WTC11 (cell line): ENCODE measurements around the gene PLEKHF1. TPM values are rescaled to one million over a fixed set of nuclear protein-coding genes. Genes with fewer than 3 reads are reported as not detected.

ENCODE experiments used
- ATAC-seq: fragments of 200-7000 bp; cut with Tn5 transposase; 2 replicates; pipeline ENCODE4 v1.10.0; 2021; ENCODE audit warnings: mild to moderate bottlenecking, moderate library complexity
- CTCF ChIA-PET: fragments of 300-600 bp; sonication (Branson Sonifier 250); formaldehyde crosslinking; loops from one replicate; lab custom pipeline; 2021; ENCODE audit warnings: antibody characterized with exemption; lab: Charles Lee
- POLR2A ChIA-PET: fragments of 350-600 bp; sonication (Branson Sonifier 250); formaldehyde crosslinking; loops from one replicate; lab custom pipeline; 2021; ENCODE audit warnings: antibody characterized with exemption; lab: Charles Lee
- DNase-seq: peaks from one replicate; pipeline ENCODE4 v3.0.0; 2021; ENCODE audit warnings: low spot score
- H3K27ac Mint-ChIP-seq: 2 replicates; pipeline ENCODE4 v1.8.0; 2021; ENCODE audit warnings: mixed read lengths
- H3K27me3 Mint-ChIP-seq: 2 replicates; pipeline ENCODE4 v1.8.0; 2021; ENCODE audit warnings: low read depth, mild to moderate bottlenecking, moderate library complexity, mixed read lengths
- H3K36me3 Mint-ChIP-seq: 2 replicates; pipeline ENCODE4 v1.8.0; 2021; ENCODE audit warnings: mixed read lengths
- H3K4me1 Mint-ChIP-seq: 2 replicates; pipeline ENCODE4 v1.8.0; 2022; ENCODE audit warnings: mixed read lengths
- H3K4me3 Mint-ChIP-seq: 2 replicates; pipeline ENCODE4 v1.8.0; 2021; ENCODE audit warnings: mild to moderate bottlenecking, moderate library complexity, mixed read lengths
- H3K9me3 Mint-ChIP-seq: 2 replicates; pipeline ENCODE4 v1.8.0; 2021; ENCODE audit warnings: mixed read lengths
- NFE2L1 ChIP-seq: sonication (generic); formaldehyde crosslinking; IDR thresholded peaks from 2 replicates; pipeline ENCODE4 v1.8.1; 2023; ENCODE audit warnings: missing genetic modification reagents
- RELA ChIP-seq: sonication (generic); formaldehyde crosslinking; IDR thresholded peaks from 2 replicates; pipeline ENCODE4 v1.8.1; 2022; ENCODE audit warnings: missing genetic modification reagents, mild to moderate bottlenecking, borderline replicate concordance
- SOX15 ChIP-seq: fragments of 250-450 bp; sonication (Bioruptor Pico); IDR thresholded peaks from 2 replicates; pipeline ENCODE4 v1.9.0; 2021; ENCODE audit warnings: mild to moderate bottlenecking
- SP1 ChIP-seq: sonication (generic); formaldehyde crosslinking; conservative IDR thresholded peaks from 2 replicates; pipeline ENCODE4 v1.8.1; 2022; ENCODE audit warnings: missing genetic modification reagents
- TEAD1 ChIP-seq: sonication (generic); formaldehyde crosslinking; IDR thresholded peaks from 2 replicates; pipeline ENCODE4 v1.8.0; 2022; ENCODE audit warnings: mild to moderate bottlenecking, missing genetic modification reagents
- ZNF423 ChIP-seq: fragments of 250-450 bp; sonication (Bioruptor Pico); IDR thresholded peaks from 2 replicates; pipeline ENCODE4 v2.1.2; 2022; ENCODE audit warnings: mild to moderate bottlenecking, moderate library complexity
- total RNA-seq: library from RNA; stranded (reverse); gene quantifications from 3 replicates; pipeline ENCODE4 v1.2.3, GENCODE V29; 2021
- TF ChIP-seq, protein P1 (sequence below): sonication (generic); formaldehyde crosslinking; IDR thresholded peaks from 2 replicates; pipeline ENCODE4 v1.8.0; 2022; ENCODE audit warnings: mild to moderate bottlenecking, missing genetic modification reagents
- TF ChIP-seq, protein P2 (sequence below): sonication (generic); formaldehyde crosslinking; IDR thresholded peaks from 2 replicates; pipeline ENCODE4 v1.8.1; 2023; ENCODE audit warnings: mild to moderate bottlenecking, missing genetic modification reagents
- TF ChIP-seq, protein P3 (sequence below): fragments of 250-450 bp; sonication (Bioruptor Pico); IDR thresholded peaks from 2 replicates; pipeline ENCODE4 v1.9.0; 2021; ENCODE audit warnings: moderate library complexity, mild to moderate bottlenecking, inconsistent platforms, borderline replicate concordance
- TF ChIP-seq, protein P4 (sequence below): fragments of 250-450 bp; sonication (Bioruptor Pico); conservative IDR thresholded peaks from 2 replicates; pipeline ENCODE4 v1.9.0; 2021; ENCODE audit warnings: mild to moderate bottlenecking
- TF ChIP-seq, protein P5 (sequence below): sonication (generic); formaldehyde crosslinking; IDR thresholded peaks from 2 replicates; pipeline ENCODE4 v1.8.0; 2022; ENCODE audit warnings: missing genetic modification reagents
- TF ChIP-seq, protein P6 (sequence below): sonication (generic); formaldehyde crosslinking; IDR thresholded peaks from 2 replicates; pipeline ENCODE4 v1.8.0; 2023; ENCODE audit warnings: missing genetic modification reagents
- TF ChIP-seq, protein P7 (sequence below): sonication (generic); formaldehyde crosslinking; IDR thresholded peaks from 2 replicates; pipeline ENCODE4 v1.8.0; 2022; ENCODE audit warnings: mild to moderate bottlenecking, missing genetic modification reagents
- TF ChIP-seq, protein P8 (sequence below): sonication (generic); formaldehyde crosslinking; IDR thresholded peaks from 2 replicates; pipeline ENCODE4 v1.8.1; 2022; ENCODE audit warnings: mild to moderate bottlenecking, moderate library complexity, missing genetic modification reagents
- TF ChIP-seq, protein P9 (sequence below): fragments of 250-450 bp; sonication (Bioruptor Pico); IDR thresholded peaks from 2 replicates; pipeline ENCODE4 v1.9.0; 2021; ENCODE audit warnings: mild to moderate bottlenecking, borderline replicate concordance
- TF ChIP-seq, protein P10 (sequence below): sonication (generic); formaldehyde crosslinking; IDR thresholded peaks from 2 replicates; pipeline ENCODE4 v1.8.1; 2023; ENCODE audit warnings: mild to moderate bottlenecking, missing genetic modification reagents, moderate library complexity

Gene PLEKHF1
- total RNA-seq, 1 experiment from 2014 or later: 17.9 TPM

DNA sequence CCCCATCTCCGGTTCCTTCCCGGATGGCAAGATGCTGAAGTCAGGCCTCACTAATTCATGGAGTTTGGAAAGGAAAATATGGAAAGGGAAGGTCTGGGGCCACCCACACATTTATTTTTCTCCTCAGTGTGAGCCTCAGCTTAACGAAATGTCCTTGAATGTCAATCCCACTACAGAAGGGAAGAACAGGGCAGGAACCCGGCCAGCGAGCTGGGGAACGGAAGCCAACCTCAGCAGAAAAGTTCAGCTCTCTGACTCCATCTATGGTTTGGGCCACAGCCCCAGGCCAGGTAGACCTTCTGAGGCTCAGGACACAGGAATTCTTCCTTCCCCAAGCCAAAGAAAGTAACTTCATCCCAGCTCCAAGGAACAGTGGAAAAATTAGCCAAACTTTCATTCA lies 41.4 kb downstream of the PLEKHF1 start (continued):
- TF ChIP-seq RELA (CRISPR knock-in tag) (no peak), SOX15 (CRISPR knock-in tag) (no peak)
- TF ChIP-seq, protein P1, sequence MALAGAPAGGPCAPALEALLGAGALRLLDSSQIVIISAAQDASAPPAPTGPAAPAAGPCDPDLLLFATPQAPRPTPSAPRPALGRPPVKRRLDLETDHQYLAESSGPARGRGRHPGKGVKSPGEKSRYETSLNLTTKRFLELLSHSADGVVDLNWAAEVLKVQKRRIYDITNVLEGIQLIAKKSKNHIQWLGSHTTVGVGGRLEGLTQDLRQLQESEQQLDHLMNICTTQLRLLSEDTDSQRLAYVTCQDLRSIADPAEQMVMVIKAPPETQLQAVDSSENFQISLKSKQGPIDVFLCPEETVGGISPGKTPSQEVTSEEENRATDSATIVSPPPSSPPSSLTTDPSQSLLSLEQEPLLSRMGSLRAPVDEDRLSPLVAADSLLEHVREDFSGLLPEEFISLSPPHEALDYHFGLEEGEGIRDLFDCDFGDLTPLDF (CRISPR knock-in tag): no peak
- TF ChIP-seq, protein P2, sequence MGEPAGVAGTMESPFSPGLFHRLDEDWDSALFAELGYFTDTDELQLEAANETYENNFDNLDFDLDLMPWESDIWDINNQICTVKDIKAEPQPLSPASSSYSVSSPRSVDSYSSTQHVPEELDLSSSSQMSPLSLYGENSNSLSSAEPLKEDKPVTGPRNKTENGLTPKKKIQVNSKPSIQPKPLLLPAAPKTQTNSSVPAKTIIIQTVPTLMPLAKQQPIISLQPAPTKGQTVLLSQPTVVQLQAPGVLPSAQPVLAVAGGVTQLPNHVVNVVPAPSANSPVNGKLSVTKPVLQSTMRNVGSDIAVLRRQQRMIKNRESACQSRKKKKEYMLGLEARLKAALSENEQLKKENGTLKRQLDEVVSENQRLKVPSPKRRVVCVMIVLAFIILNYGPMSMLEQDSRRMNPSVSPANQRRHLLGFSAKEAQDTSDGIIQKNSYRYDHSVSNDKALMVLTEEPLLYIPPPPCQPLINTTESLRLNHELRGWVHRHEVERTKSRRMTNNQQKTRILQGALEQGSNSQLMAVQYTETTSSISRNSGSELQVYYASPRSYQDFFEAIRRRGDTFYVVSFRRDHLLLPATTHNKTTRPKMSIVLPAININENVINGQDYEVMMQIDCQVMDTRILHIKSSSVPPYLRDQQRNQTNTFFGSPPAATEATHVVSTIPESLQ (CRISPR knock-in tag): no peak
- TF ChIP-seq, protein P3, sequence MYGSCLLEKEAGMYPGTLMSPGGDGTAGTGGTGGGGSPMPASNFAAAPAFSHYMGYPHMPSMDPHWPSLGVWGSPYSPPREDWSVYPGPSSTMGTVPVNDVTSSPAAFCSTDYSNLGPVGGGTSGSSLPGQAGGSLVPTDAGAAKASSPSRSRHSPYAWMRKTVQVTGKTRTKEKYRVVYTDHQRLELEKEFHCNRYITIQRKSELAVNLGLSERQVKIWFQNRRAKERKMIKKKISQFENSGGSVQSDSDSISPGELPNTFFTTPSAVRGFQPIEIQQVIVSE: no peak
- TF ChIP-seq, protein P4, sequence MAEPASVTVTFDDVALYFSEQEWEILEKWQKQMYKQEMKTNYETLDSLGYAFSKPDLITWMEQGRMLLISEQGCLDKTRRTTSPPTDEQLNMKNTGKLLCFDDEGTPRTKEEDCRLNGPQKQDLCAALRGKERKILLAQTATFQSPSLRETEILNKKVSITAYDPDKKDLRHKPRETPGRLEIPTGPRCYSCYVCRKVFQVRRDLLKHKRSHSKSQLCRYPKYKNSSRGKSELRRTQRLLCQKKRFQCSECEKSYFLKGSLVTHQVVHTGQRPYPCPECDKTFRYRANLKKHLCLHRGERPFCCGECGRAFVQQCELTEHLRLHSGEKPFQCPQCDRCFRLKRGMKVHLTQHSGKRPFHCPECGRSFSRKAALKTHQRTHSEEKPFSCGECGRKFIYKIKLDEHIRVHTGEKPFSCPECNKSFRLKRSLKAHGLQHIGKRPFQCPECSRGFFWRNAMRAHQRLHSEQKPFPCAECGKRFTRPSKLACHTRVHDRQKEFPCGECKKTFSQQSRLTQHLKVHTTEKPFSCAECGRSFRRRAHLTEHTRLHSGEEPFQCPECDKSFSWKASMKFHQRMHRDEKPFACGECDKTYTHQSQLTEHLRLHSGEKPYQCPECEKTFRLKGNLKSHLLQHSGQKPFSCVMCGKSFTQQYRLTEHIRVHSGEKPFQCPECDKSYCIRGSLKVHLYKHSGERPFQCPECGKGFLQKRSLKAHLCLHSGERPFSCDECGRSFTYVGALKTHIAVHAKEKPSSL (CRISPR knock-in tag): no peak

DNA sequence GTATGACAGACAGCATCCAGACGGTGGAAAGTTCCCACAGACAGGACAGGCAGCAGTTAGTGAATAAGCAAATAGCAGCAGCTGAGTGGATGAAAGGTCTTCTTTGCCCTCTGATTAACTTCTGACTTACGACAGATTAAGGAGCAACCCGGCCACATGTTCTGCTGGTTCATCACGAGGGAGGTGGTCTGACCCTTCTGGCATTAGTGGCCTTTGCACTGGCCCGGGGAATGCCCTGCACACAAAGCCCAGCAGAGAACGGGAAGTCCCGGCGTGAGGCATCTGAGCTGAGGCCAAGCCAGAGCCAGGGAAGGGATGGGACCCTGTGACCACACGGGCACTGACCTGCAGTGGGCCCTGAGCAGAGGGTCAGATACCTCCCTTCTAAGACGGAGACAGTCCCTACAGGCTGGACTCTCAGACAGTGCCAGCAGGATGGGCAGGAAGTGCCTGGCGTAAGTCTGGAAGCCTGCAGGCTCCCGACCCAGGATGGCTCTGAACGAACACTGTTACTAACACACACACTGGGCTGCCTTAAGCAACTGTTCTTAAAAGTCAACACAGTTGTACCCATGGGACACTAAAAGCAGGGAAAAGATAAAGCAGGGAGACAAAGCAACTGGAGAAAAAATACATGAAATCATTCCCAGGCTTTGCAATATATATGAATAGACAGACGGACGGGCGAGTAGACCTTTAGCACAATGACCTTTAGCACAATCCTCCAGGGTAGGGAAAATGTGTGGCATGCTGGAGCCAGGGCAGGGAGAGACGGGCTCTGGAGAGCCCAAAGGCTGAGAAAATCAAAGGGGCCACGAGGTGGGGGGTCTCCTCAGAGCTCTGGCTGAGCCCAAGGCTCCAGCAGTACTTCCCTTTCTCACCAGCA lies 43.5 kb downstream of the PLEKHF1 start:
- ChIA-PET POLR2A (no interaction called here), CTCF (interaction anchor here (1.2 to 3.2 kb wide), 2 partner anchors 8 to 15 kb away, joined by 3 to 13 read pairs; no protein-coding TSS in a partner anchor)
- Mint-ChIP-seq H3K36me3 (peaks cover 3% of the 10 kb centered on the region; the same call in 1 of the 2 replicates), H3K4me1 (peaks cover 12% of the 10 kb centered on the region), H3K4me3 (no peak overlapping the region), H3K27ac (no peak overlapping the region), H3K9me3 (no peaks in the 10 kb centered on the region), H3K27me3 (no peaks in the 10 kb centered on the region)
- DNase-seq (no peak), ATAC-seq (no peak)
- TF ChIP-seq, protein P5, sequence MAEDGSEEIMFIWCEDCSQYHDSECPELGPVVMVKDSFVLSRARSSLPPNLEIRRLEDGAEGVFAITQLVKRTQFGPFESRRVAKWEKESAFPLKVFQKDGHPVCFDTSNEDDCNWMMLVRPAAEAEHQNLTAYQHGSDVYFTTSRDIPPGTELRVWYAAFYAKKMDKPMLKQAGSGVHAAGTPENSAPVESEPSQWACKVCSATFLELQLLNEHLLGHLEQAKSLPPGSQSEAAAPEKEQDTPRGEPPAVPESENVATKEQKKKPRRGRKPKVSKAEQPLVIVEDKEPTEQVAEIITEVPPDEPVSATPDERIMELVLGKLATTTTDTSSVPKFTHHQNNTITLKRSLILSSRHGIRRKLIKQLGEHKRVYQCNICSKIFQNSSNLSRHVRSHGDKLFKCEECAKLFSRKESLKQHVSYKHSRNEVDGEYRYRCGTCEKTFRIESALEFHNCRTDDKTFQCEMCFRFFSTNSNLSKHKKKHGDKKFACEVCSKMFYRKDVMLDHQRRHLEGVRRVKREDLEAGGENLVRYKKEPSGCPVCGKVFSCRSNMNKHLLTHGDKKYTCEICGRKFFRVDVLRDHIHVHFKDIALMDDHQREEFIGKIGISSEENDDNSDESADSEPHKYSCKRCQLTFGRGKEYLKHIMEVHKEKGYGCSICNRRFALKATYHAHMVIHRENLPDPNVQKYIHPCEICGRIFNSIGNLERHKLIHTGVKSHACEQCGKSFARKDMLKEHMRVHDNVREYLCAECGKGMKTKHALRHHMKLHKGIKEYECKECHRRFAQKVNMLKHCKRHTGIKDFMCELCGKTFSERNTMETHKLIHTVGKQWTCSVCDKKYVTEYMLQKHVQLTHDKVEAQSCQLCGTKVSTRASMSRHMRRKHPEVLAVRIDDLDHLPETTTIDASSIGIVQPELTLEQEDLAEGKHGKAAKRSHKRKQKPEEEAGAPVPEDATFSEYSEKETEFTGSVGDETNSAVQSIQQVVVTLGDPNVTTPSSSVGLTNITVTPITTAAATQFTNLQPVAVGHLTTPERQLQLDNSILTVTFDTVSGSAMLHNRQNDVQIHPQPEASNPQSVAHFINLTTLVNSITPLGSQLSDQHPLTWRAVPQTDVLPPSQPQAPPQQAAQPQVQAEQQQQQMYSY (CRISPR knock-in tag): no peak
- TF ChIP-seq, protein P6, sequence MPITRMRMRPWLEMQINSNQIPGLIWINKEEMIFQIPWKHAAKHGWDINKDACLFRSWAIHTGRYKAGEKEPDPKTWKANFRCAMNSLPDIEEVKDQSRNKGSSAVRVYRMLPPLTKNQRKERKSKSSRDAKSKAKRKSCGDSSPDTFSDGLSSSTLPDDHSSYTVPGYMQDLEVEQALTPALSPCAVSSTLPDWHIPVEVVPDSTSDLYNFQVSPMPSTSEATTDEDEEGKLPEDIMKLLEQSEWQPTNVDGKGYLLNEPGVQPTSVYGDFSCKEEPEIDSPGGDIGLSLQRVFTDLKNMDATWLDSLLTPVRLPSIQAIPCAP (CRISPR knock-in tag): no peak
- TF ChIP-seq TEAD1 (no peak), SP1 (CRISPR knock-in tag) (no peak), ZNF423 (CRISPR knock-in tag) (no peak), SOX15 (CRISPR knock-in tag) (no peak), NFE2L1 (CRISPR knock-in tag) (no peak)
- TF ChIP-seq, protein P7, sequence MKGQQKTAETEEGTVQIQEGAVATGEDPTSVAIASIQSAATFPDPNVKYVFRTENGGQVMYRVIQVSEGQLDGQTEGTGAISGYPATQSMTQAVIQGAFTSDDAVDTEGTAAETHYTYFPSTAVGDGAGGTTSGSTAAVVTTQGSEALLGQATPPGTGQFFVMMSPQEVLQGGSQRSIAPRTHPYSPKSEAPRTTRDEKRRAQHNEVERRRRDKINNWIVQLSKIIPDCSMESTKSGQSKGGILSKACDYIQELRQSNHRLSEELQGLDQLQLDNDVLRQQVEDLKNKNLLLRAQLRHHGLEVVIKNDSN (CRISPR knock-in tag): no peak
- TF ChIP-seq, protein P8, sequence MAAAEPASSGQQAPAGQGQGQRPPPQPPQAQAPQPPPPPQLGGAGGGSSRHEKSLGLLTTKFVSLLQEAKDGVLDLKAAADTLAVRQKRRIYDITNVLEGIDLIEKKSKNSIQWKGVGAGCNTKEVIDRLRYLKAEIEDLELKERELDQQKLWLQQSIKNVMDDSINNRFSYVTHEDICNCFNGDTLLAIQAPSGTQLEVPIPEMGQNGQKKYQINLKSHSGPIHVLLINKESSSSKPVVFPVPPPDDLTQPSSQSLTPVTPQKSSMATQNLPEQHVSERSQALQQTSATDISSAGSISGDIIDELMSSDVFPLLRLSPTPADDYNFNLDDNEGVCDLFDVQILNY (CRISPR knock-in tag): no peak
- TF ChIP-seq, protein P9, sequence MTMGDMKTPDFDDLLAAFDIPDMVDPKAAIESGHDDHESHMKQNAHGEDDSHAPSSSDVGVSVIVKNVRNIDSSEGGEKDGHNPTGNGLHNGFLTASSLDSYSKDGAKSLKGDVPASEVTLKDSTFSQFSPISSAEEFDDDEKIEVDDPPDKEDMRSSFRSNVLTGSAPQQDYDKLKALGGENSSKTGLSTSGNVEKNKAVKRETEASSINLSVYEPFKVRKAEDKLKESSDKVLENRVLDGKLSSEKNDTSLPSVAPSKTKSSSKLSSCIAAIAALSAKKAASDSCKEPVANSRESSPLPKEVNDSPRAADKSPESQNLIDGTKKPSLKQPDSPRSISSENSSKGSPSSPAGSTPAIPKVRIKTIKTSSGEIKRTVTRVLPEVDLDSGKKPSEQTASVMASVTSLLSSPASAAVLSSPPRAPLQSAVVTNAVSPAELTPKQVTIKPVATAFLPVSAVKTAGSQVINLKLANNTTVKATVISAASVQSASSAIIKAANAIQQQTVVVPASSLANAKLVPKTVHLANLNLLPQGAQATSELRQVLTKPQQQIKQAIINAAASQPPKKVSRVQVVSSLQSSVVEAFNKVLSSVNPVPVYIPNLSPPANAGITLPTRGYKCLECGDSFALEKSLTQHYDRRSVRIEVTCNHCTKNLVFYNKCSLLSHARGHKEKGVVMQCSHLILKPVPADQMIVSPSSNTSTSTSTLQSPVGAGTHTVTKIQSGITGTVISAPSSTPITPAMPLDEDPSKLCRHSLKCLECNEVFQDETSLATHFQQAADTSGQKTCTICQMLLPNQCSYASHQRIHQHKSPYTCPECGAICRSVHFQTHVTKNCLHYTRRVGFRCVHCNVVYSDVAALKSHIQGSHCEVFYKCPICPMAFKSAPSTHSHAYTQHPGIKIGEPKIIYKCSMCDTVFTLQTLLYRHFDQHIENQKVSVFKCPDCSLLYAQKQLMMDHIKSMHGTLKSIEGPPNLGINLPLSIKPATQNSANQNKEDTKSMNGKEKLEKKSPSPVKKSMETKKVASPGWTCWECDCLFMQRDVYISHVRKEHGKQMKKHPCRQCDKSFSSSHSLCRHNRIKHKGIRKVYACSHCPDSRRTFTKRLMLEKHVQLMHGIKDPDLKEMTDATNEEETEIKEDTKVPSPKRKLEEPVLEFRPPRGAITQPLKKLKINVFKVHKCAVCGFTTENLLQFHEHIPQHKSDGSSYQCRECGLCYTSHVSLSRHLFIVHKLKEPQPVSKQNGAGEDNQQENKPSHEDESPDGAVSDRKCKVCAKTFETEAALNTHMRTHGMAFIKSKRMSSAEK: no peak
- TF ChIP-seq, protein P10, sequence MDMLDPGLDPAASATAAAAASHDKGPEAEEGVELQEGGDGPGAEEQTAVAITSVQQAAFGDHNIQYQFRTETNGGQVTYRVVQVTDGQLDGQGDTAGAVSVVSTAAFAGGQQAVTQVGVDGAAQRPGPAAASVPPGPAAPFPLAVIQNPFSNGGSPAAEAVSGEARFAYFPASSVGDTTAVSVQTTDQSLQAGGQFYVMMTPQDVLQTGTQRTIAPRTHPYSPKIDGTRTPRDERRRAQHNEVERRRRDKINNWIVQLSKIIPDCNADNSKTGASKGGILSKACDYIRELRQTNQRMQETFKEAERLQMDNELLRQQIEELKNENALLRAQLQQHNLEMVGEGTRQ (CRISPR knock-in tag): no peak
